ACC112 (cell line): ENCODE measurements around the gene KLHL14.
A peak's percentile ranks its signal among the peaks of the same experiment; 100 is the strongest.

Experiments
- H2AFZ ChIP-seq: fragments of 200-600 bp; sonication (generic); one replicate; pipeline ENCODE4 v1.6.0; 2017; ENCODE audit warnings: antibody characterized with exemption, low read length; ENCODE audit not compliant: unreplicated experiment
- H3K27ac ChIP-seq: fragments of 200-600 bp; sonication (generic); 2 replicates; pipeline ENCODE4 v1.5.1; 2014; ENCODE audit warnings: low read depth, mild to moderate bottlenecking, antibody characterized with exemption, low read length, moderate library complexity
- H3K27me3 ChIP-seq: fragments of 200-600 bp; sonication (generic); 2 replicates; pipeline ENCODE4 v1.6.1; 2014; ENCODE audit warnings: mild to moderate bottlenecking, antibody characterized with exemption, low read length, moderate library complexity, mixed read lengths; ENCODE audit not compliant: insufficient read depth
- H3K36me3 ChIP-seq: fragments of 200-600 bp; sonication (generic); 2 replicates; pipeline ENCODE4 v1.6.1; 2016; ENCODE audit warnings: mild to moderate bottlenecking, antibody characterized with exemption, low read length, moderate library complexity, mixed read lengths; ENCODE audit not compliant: insufficient read depth
- H3K4me1 ChIP-seq: fragments of 200-600 bp; sonication (generic); one replicate; pipeline ENCODE4 v1.6.1; 2016; ENCODE audit warnings: low read length, mixed read lengths; ENCODE audit not compliant: insufficient read depth, unreplicated experiment, control insufficient read depth
- H3K4me3 ChIP-seq: fragments of 200-600 bp; sonication (generic); 2 replicates; pipeline ENCODE4 v1.5.1; 2014; ENCODE audit warnings: mild to moderate bottlenecking, low read depth, low read length
- H3K79me2 ChIP-seq: fragments of 200-600 bp; sonication (generic); one replicate; pipeline ENCODE4 v1.6.0; 2016; ENCODE audit warnings: low read length; ENCODE audit not compliant: control insufficient read depth, unreplicated experiment, insufficient read depth

KLHL14 gene, protein sequence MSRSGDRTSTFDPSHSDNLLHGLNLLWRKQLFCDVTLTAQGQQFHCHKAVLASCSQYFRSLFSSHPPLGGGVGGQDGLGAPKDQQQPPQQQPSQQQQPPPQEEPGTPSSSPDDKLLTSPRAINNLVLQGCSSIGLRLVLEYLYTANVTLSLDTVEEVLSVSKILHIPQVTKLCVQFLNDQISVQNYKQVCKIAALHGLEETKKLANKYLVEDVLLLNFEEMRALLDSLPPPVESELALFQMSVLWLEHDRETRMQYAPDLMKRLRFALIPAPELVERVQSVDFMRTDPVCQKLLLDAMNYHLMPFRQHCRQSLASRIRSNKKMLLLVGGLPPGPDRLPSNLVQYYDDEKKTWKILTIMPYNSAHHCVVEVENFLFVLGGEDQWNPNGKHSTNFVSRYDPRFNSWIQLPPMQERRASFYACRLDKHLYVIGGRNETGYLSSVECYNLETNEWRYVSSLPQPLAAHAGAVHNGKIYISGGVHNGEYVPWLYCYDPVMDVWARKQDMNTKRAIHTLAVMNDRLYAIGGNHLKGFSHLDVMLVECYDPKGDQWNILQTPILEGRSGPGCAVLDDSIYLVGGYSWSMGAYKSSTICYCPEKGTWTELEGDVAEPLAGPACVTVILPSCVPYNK

DNA sequence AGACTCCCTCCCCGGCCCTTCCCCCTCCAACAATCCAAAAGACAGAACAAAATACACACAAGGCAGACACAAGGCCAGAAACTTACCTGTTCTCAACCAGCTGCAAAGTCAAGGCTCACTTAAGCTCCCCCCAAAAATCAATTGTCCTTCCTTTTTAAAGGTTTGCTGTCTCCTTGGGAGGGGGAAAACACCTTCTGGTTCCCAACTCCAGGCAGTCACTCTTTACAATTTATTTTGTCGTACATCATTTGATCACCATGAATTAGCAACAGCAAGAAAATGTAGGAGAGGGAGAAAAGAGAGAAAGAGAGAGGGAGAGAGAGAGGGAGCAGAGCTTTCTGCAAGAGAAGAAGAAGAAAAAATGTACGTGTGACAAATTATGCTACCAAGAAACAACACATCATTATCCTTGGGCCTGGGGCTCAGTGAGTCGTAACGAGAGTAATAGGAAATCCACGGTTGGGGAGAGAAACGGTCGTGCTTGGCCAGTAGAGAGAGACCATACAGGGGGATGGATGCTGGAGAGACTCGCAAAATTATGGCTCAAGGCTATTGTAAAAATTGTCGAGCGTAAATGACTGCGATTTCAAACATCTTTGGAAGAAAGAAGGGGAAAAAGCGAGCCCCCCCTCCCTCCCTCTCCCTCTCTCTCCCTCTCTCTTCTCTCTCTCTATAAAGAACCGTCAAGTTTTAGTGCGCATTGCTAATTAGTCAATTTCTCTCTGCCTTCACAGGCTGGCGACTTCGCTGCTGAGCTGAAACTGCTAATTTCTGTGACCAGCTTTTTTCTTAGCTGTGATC lies at the start of gene KLHL14:
TSS of gene KLHL14 (minus strand) at position 443 of the 801 bp plus-strand sequence. CDS start 2,432 bp downstream, outside the sequence.
- Histone ChIP-seq H3K4me1 (no peaks in the 10 kb centered on the region), H3K27me3 (peaks cover 67% of the 10 kb centered on the region), H3K79me2 (no peaks in the 10 kb centered on the region), H2AFZ (no peak within 1 kb of the TSS), H3K4me3 (peak within 1 kb of the TSS; percentile 29; the same call in 1 of the 2 replicates), H3K36me3 (no peaks in the 10 kb centered on the region), H3K27ac (no peak within 1 kb of the TSS)

DNA sequence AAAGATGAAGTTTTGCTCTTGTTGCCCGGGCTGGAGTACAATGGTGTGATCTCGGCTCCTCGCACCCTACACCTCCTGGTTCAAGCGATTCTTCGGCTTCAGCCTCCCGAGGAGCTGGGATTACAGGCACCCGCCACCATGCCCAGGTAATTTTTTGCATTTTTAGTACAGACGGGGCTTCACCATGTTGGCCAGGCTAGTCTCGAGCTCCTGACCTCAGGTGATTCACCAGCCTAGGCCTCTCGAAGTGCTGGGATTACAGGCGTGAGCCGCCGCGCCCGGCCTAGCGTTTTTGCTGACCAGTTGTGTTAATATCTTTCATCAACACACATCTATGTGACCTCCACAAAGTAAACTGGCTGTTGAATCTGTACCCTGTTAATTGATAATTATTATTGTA lies 49.4 kb upstream of the KLHL14 start:
- Histone ChIP-seq H3K27ac (no peak overlapping the region), H3K79me2 (no peaks in the 10 kb centered on the region), H3K4me3 (no peak overlapping the region), H3K36me3 (no peaks in the 10 kb centered on the region), H3K4me1 (no peaks in the 10 kb centered on the region), H3K27me3 (no peaks in the 10 kb centered on the region), H2AFZ (no peak overlapping the region)

DNA sequence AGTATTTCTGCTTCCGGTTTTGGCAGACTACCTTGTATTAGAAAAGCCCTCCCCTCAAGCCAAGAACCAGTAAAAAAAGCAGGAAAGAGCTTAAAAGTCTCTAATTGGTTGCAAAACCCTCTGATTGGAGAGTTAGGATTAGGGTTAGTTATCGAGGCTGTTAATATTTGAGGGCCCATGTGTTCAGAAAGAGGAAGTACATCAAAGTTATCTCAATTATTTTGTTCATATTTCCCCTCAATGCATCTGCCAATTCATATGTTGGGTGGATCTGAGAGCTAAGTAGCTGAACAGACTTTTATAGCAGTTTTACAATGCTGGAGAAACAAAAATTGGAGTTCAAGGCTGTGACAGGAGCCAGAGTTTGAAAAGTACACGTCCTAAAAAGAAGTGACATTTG lies 43.1 kb upstream of the KLHL14 start:
- no peaks in the 10 kb centered on the region for H3K79me2 ChIP-seq
- no peaks in the 10 kb centered on the region for H3K36me3 ChIP-seq
- no peak overlapping the region for H3K27ac ChIP-seq
- no peak overlapping the region for H2AFZ ChIP-seq
- no peaks in the 10 kb centered on the region for H3K27me3 ChIP-seq
- H3K4me3 ChIP-seq: no peak overlapping the region
- no peaks in the 10 kb centered on the region for H3K4me1 ChIP-seq

DNA sequence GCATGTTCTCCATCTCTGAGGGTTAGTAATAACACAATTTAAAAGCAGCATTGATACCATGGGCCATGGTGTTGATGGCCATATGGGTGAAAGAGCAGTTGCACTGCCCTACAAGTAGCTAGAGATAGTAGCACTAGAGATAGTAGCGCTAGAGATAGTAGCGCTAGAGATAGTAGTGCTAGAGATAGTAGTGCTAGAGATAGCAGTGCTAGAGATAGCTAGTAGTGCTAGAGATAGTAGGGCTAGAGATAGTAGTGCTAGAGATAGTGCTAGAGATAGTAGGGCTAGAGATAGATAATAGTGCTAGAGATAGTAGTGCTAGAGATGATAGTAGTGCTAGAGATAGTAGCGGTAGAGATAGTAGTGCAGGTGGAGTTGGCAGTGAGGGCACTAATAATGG lies 39.5 kb upstream of the KLHL14 start:
- Histone ChIP-seq H2AFZ (no peak overlapping the region), H3K36me3 (no peaks in the 10 kb centered on the region), H3K27me3 (no peaks in the 10 kb centered on the region), H3K4me3 (no peak overlapping the region), H3K27ac (no peak overlapping the region), H3K4me1 (no peaks in the 10 kb centered on the region), H3K79me2 (no peaks in the 10 kb centered on the region)

DNA sequence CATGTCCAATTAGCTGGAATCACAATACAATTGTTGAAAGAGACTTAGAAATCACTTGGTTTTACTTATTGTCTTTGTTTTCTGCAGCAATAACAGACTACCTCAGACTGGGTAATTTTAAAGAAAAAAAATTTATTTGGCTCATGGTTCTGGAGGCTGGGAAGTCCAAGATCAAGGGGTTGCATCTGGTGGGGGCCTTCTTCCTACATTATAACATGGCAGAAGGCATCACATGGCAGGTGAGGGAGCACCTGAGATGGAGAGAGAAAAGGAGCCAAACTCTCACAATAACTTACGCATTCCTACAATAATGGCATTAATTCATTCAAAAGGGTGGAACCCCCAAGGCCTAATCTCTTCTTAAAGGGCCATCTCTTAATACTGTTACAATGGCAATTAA lies 37.5 kb upstream of the KLHL14 start:
- Histone ChIP-seq H2AFZ (no peak overlapping the region), H3K4me1 (no peaks in the 10 kb centered on the region), H3K36me3 (no peaks in the 10 kb centered on the region), H3K4me3 (no peak overlapping the region), H3K79me2 (no peaks in the 10 kb centered on the region), H3K27ac (no peak overlapping the region), H3K27me3 (no peaks in the 10 kb centered on the region)

DNA sequence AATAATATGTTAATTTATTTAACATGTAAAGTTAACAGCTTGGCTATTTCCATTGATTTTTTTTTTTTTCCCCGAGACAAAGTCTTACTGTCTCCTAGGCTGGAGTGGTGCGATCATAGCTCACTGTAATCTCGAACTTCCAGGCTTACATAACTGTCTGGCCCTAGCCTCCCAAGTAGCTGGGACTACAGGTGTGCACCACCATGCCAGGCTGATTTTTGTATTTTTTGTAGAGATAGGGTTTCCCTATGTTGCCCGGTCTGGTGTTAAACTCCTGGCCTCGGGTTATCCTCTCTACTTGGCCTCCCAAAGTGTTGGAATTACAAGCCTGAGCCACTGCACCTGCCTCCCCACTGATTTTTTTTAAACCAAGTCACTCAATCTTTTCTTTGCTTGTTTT lies 32.5 kb upstream of the KLHL14 start:
- Histone ChIP-seq H3K27ac (no peak overlapping the region), H3K79me2 (no peaks in the 10 kb centered on the region), H2AFZ (no peak overlapping the region), H3K27me3 (no peaks in the 10 kb centered on the region; the same call in 1 of the 2 replicates), H3K4me1 (no peaks in the 10 kb centered on the region), H3K36me3 (no peaks in the 10 kb centered on the region), H3K4me3 (no peak overlapping the region)

- H3K4me3 ChIP-seq: no peak overlapping the region
- no peak overlapping the region for H3K27ac ChIP-seq
- no peak overlapping the region for H2AFZ ChIP-seq
- no peaks in the 10 kb centered on the region for H3K79me2 ChIP-seq
- H3K4me1 ChIP-seq: no peaks in the 10 kb centered on the region
- H3K27me3 ChIP-seq: no peaks in the 10 kb centered on the region; the same call in 1 of the 2 replicates
- no peaks in the 10 kb centered on the region for H3K36me3 ChIP-seq
Measured at GRCh38 chr18:32804134-32804888, 31.5 kb upstream of the KLHL14 start.

GRCh38 chr18:32803568-32803967 lies 30.7 kb upstream of the KLHL14 start:
- Histone ChIP-seq H3K36me3 (no peaks in the 10 kb centered on the region), H3K4me1 (no peaks in the 10 kb centered on the region), H3K27me3 (no peaks in the 10 kb centered on the region; the same call in 1 of the 2 replicates), H3K27ac (no peak overlapping the region), H3K79me2 (no peaks in the 10 kb centered on the region), H3K4me3 (no peak overlapping the region), H2AFZ (no peak overlapping the region)

DNA sequence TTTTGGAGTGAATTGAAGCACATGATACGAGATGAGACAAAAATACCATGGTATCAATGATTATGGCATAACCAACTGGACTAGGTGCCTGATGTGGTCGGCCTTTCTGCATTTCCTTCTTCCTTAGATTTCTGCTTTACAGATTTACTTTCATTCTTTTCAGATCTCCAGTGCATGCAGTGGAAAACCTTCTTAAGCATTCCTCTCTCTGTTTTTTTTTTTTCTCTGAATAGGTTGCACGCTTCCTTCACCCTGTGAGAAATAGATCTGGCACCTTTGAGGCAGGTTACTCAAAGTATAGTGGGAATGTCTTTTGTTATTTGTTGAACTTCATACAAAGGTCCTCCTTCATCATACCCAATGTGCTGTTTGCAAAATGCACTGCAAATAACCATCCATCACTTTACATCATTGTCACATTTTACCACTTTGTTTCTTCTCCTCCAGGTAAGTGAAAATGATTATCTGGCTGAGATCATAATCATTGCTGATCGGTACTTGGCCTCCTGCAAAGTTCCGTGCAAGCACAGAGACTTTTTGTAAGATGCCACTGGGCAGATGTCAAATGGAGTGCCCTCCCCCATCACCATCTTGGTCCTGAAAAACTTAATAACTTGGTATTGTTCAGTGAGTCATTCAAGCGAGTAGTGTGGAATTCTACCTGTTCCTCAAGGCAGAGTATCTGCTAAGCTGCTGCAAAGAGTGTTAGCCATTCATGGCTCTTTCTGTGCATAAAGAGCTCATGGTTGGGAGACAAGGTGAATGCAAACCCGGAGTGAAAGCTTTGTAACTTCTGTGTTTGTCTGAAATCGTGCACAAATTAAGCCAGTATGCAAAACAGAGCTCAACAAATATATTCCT lies 30.0 kb upstream of the KLHL14 start:
- Histone ChIP-seq H3K36me3 (no peaks in the 10 kb centered on the region), H3K79me2 (no peaks in the 10 kb centered on the region), H3K4me1 (no peaks in the 10 kb centered on the region), H3K4me3 (no peak overlapping the region), H3K27me3 (no peaks in the 10 kb centered on the region; the same call in 1 of the 2 replicates), H3K27ac (no peak overlapping the region), H2AFZ (no peak overlapping the region)
